Right lobe of liver (tissue), 4 donors: ENCODE data around the gene FLT3.

Experiments used
- POLR2A ChIP-seq: fragments of 450-650 bp; IDR thresholded peaks from one replicate; pipeline ENCODE4 v1.6.1; 2017; ENCODE audit warnings: antibody characterized with exemption, mild to moderate bottlenecking
- TF ChIP-seq, protein P1 (sequence below), 4 donors: fragments of 200-600 bp in 3 of 4; fragments of 450-650 bp in 1 of 4; IDR thresholded peaks; one replicate each; pipeline versions ENCODE4 v1.5.1 to v1.8.0; 2016 to 2022; ENCODE audit warnings: antibody characterized with exemption in 4 of 4, mild to moderate bottlenecking in 2 of 4
- donor health status: DM: no; HTN: no; CAD: no.
- donor health status: DM: no; HTN: no; CAD: no.
- donor health status: DM: no; HTN: yes; CAD: no.

DNA sequence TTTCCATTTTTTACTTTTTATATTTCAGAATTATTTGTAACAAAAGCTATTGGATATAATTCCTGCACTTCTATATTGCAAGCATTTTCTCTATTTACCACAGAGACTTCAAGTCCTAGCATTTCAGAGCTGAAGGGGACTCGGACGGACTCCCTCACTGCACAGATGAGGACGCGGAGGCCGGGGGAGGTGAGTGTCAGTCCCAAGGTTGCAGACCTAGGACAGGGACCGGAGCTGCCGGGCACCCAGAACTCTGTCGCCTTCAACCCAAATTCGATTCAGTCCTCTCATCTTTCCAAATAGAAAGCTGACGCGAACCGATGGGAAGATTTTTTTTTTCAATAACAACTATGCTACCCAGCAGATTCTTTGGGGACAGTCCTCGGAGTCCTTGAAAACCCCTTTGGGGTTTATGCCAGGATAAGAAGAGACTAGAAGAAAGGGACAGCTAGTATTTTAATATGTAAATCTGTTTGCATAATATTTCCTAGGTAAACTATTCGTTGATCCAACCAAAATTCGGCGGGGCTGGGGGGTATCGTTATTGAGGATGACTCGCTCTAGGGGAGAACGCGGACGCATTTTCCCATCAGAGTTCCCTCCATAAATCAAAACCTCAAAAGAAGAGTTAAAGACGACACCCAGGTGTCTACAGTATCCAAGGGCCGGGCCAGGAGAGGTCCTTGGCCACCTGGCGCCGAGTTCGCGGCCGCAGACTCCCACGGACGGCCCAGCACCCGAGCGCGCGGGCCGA, 803 bp downstream of the FLT3 start:
- TF ChIP-seq, protein P1, sequence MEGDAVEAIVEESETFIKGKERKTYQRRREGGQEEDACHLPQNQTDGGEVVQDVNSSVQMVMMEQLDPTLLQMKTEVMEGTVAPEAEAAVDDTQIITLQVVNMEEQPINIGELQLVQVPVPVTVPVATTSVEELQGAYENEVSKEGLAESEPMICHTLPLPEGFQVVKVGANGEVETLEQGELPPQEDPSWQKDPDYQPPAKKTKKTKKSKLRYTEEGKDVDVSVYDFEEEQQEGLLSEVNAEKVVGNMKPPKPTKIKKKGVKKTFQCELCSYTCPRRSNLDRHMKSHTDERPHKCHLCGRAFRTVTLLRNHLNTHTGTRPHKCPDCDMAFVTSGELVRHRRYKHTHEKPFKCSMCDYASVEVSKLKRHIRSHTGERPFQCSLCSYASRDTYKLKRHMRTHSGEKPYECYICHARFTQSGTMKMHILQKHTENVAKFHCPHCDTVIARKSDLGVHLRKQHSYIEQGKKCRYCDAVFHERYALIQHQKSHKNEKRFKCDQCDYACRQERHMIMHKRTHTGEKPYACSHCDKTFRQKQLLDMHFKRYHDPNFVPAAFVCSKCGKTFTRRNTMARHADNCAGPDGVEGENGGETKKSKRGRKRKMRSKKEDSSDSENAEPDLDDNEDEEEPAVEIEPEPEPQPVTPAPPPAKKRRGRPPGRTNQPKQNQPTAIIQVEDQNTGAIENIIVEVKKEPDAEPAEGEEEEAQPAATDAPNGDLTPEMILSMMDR (IDR thresholded peaks at IDR 0.05) = no peak
- no peak for TF ChIP-seq POLR2A
